DOHH2 (cell line): Measurements from ENCODE around the gene BANP.
A peak's percentile ranks its signal among the peaks of the same experiment; 100 is the strongest.

Source experiments
- H3F3A ChIP-seq: fragments of 200-600 bp; sonication (generic), shearing (Covaris generic); 2 replicates; pipeline ENCODE4 v1.6.0; 2016; ENCODE audit warnings: antibody characterized with exemption, mild to moderate bottlenecking; ENCODE audit not compliant: control insufficient read depth, insufficient read depth
- H3K27ac ChIP-seq: fragments of 200-600 bp; sonication (generic); 2 replicates; pipeline ENCODE4 v1.5.1; 2014; ENCODE audit warnings: low read depth, mild to moderate bottlenecking, low read length, moderate library complexity
- H3K27me3 ChIP-seq: fragments of 200-600 bp; sonication (generic); 2 replicates; pipeline ENCODE4 v1.6.1; 2014; ENCODE audit warnings: mild to moderate bottlenecking, low read length, mixed read lengths; ENCODE audit not compliant: control insufficient read depth
- H3K36me3 ChIP-seq: fragments of 200-600 bp; sonication (generic); 2 replicates; pipeline ENCODE4 v1.6.1; 2014; ENCODE audit warnings: mild to moderate bottlenecking, low read length, moderate library complexity, mixed read lengths; ENCODE audit not compliant: control insufficient read depth
- H3K4me1 ChIP-seq: fragments of 200-600 bp; sonication (generic); 2 replicates; pipeline ENCODE4 v1.6.1; 2014; ENCODE audit warnings: mild to moderate bottlenecking, low read length, mixed read lengths; ENCODE audit not compliant: control insufficient read depth
- H3K4me2 ChIP-seq: fragments of 200-600 bp; sonication (generic); 2 replicates; pipeline ENCODE4 v1.6.0; 2014; ENCODE audit warnings: mild to moderate bottlenecking, low read length, moderate library complexity
- H3K4me3 ChIP-seq: fragments of 200-600 bp; sonication (generic); 2 replicates; pipeline ENCODE4 v1.5.1; 2014; ENCODE audit warnings: mild to moderate bottlenecking, low read length, mixed read lengths
- H3K79me2 ChIP-seq: fragments of 200-600 bp; sonication (generic); 2 replicates; pipeline ENCODE4 v1.6.1; 2014; ENCODE audit warnings: mild to moderate bottlenecking, low read length, mixed read lengths; ENCODE audit not compliant: control insufficient read depth
- H3K9me2 ChIP-seq: fragments of 200-600 bp; sonication (generic); replicated peaks from 2 replicates; pipeline ENCODE4 v1.6.1; 2014; ENCODE audit warnings: mild to moderate bottlenecking, low read length, mixed read lengths; ENCODE audit not compliant: control insufficient read depth
- H3K9me3 ChIP-seq: fragments of 200-600 bp; sonication (generic); 2 replicates; pipeline ENCODE4 v1.6.1; 2014; ENCODE audit warnings: antibody characterized with exemption, low read length, mixed read lengths; ENCODE audit not compliant: control insufficient read depth, insufficient read depth
- H4K20me1 ChIP-seq: fragments of 200-600 bp; sonication (generic); 2 replicates; pipeline ENCODE4 v1.6.0; 2014; ENCODE audit warnings: low read depth, mild to moderate bottlenecking, antibody characterized with exemption, low read length, moderate library complexity; ENCODE audit not compliant: control insufficient read depth, insufficient read depth
- CTCF ChIP-seq: fragments of 200-600 bp; sonication (generic); IDR thresholded peaks from one replicate; pipeline ENCODE4 v1.5.1; 2014; ENCODE audit warnings: antibody characterized with exemption, mild to moderate bottlenecking, low read depth, low read length; ENCODE audit not compliant: poor library complexity, severe bottlenecking
- EZH2phosphoT487 ChIP-seq: fragments of 200-600 bp; sonication (generic); IDR thresholded peaks from 2 replicates; pipeline ENCODE4 v1.6.1; 2017; ENCODE audit warnings: borderline replicate concordance, mild to moderate bottlenecking, antibody characterized with exemption, low read length, moderate library complexity, mixed read lengths

Gene BANP

DNA sequence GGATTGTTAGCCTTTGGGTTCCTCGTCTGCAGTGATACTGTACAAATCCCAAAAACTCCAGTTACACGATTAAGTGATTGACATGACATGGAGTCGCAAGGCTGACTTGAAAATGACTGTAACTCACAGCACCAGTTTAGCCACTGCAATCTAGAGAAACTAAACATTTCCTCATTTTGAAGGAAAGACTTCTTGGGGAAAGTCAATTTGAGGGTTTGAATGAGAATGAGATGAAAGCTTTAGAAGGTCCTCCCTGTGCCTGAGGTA, 4.8 kb downstream of the BANP start:
- H3K4me2 ChIP-seq, result peak overlapping the region; percentile 81
- H3F3A ChIP-seq, result peaks cover 16% of the 10 kb centered on the region
- no peaks in the 10 kb centered on the region for H3K9me2 ChIP-seq
- H3K4me3 ChIP-seq, result peak overlapping the region; percentile 49
- H3K27me3 ChIP-seq, result no peaks in the 10 kb centered on the region
- peaks cover 95% of the 10 kb centered on the region for H3K79me2 ChIP-seq
- no peaks in the 10 kb centered on the region for H3K9me3 ChIP-seq
- peaks cover 77% of the 10 kb centered on the region for H3K36me3 ChIP-seq
- peaks cover 17% of the 10 kb centered on the region; the same call in 1 of the 2 replicates for H4K20me1 ChIP-seq
- H3K27ac ChIP-seq, result peak overlapping the region; percentile 80
- H3K4me1 ChIP-seq, result peaks cover 51% of the 10 kb centered on the region
- no peak for TF ChIP-seq CTCF

DNA sequence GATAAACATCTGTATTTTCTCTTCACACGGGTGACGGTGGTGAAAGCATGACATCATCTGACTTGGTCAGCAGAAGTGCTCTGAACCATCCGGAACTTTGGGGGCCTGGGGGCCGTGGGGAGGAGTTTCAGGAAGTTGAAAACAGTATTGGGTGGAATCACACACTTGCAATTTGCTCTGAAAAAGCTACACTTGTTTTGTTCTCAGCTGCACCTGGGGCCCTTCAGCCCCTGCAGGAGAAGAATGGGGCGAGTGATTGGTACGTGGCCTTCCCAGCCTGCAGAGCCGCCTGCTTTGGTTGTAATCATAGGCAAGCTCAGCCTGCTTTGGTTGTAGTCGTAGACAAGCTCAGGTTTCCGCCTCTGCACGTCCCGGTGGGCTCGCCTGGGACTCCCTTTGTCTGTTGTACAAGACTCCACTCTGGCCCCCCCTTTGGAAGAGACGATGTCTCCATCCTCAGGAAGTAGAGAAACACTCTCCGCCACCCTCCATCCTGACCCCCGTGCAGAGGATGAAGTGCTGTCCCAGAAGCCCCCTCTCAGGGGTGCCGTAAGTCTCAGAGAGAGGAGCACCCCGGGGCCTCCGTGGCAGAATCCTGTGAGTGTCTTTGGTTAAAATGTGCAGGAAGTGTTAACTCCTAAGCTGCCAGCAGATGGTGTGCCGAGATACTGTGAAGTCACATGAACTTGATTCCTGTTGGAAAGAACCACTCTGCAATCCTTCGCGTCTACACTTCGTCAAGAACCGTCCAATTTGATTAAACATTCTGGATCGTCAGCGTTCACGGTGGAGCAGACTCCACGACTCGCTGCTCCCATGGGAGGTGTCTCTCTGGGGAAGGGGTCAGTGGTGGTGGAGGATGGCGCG, 5.4 kb downstream of the BANP start:
- H3K36me3 ChIP-seq, result peaks cover 79% of the 10 kb centered on the region
- peak overlapping the region; percentile 49 for H3K4me3 ChIP-seq
- peaks cover 51% of the 10 kb centered on the region for H3K4me1 ChIP-seq
- H3F3A ChIP-seq, result peaks cover 16% of the 10 kb centered on the region
- peak overlapping the region; percentile 81 for H3K4me2 ChIP-seq
- no peaks in the 10 kb centered on the region for H3K9me3 ChIP-seq
- no peaks in the 10 kb centered on the region for H3K9me2 ChIP-seq
- H3K27me3 ChIP-seq, result no peaks in the 10 kb centered on the region
- TF ChIP-seq CTCF, result peak; percentile 26
- no peak for TF ChIP-seq EZH2phosphoT487
- H4K20me1 ChIP-seq, result peaks cover 17% of the 10 kb centered on the region; the same call in 1 of the 2 replicates
- peak overlapping the region; percentile 80 for H3K27ac ChIP-seq
- peaks cover 100% of the 10 kb centered on the region for H3K79me2 ChIP-seq

DNA sequence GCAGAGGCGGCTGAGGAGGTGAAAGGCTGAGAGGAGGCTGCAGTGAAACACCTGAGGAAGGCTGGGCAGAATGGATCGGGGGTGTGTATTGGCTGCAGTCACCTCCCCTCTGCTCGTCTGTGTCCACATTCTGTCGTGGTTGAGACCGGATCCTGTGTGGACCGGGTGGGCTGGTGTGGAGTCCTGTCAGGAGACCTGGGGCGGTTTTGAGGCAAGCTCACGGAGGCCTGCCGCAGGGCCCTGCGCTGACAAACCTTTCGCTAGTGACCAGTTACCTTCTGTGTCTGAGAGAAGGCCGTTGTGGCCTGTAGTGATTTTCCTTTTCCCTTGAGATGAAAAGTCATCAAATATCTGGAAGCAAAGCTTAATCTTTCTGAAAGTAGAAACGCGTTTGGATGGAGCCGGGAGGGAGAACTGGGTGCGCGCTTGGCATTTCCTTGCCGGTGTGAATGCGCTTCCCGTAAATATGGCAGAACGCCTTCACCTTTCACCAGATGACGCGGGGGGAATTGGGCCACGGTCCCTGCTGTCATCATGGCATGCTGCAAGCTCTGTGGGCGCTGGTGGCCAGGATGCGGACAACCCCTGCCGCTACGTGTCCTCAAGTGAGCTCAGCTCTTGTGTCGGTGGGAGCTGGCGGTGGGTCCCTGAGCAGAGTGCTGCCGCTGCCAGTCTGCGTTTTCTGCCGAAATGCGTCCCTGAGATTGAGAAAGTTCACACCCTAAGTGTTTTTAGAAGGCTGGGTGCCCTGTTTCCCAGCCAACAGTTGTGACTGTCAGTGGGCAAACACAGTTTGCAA, 6.3 kb downstream of the BANP start:
- Histone ChIP-seq H3K27me3 (no peaks in the 10 kb centered on the region), H3F3A (peaks cover 19% of the 10 kb centered on the region), H3K27ac (no peak overlapping the region), H3K4me3 (peak overlapping the region; percentile 49; the same call in 1 of the 2 replicates), H3K36me3 (peaks cover 71% of the 10 kb centered on the region), H3K9me2 (no peaks in the 10 kb centered on the region), H3K4me2 (peak overlapping the region; percentile 81; the same call in 1 of the 2 replicates), H3K4me1 (peaks cover 47% of the 10 kb centered on the region), H3K9me3 (no peaks in the 10 kb centered on the region), H3K79me2 (peaks cover 100% of the 10 kb centered on the region), H4K20me1 (peaks cover 17% of the 10 kb centered on the region; the same call in 1 of the 2 replicates)
- no peak for TF ChIP-seq EZH2phosphoT487
- no peak for TF ChIP-seq CTCF
